ENCODE results near the gene DKC1. TPM values are rescaled to one million over a fixed set of nuclear protein-coding genes. Genes with fewer than 3 reads are reported as not detected.
A peak's percentile ranks its signal among the peaks of the same experiment; 100 is the strongest.

The DKC1 gene
- polyA plus RNA-seq (2013, experiment 1 of 2): 71.0 TPM
- 71.8 TPM for polyA plus RNA-seq (2013, experiment 2 of 2)

DNA sequence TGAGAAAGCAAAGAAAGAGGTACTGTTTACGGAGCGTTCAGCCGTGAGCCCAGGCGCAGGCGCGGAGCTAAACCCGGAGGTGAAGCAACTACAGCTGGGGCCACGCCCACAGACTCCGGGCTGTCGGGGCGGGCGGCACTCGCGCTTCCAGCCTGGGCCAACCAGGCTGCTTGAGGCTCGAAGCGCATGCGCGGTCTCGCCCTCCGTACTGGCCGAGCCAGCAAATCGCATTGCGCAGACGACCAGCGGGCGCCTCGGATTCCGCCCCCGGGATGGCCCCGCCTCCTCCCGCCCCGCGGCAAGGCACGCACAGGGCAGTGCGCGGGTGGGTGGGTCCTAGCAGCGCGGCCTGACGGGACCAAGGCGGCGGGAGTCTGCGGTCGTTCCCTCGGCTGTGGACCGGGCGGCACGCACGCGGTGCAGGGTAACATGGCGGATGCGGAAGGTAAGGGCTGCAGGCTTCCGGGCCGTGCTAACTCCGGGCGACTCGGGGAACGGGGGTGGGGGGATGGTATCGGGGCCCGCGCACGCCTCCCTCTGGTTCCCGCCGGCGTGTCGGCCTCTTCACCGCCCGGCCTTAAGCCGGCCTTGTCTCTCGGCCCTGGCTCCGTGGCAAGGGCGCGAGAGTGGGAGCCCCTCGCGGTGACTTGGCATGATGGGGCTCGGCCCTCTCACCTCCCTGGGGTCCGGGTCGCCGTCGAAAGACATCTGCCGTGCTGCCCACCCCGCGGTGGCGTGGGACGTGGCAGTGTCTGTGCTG lies at the start of gene DKC1:
DKC1 (plus strand) TSS at position 328 of the 760 bp plus-strand sequence; CDS start at position 430, 102 bp downstream.
- no peak within 1 kb of the TSS for H4K8ac ChIP-seq (ENCODE audit: low read depth, low read length)
- peak within 1 kb of the TSS; percentile 80 for H3K18ac ChIP-seq (ENCODE audit: low read length)
- H3K36me3 ChIP-seq (replicated peaks in 1 of 2; ENCODE audit: control insufficient read depth in 2 of 2, insufficient read depth in 2 of 2, low read length in 2 of 2): peaks cover 19 to 32% of the 10 kb centered on the region in 2 donors
- H3K4ac ChIP-seq (ENCODE audit: low read length): no peak within 1 kb of the TSS
- no CpG with 5 or more reads among the region's 84 CpGs for WGBS, 2 donors (ENCODE audit: extremely low coverage in 2 of 2, insufficient read length in 2 of 2, insufficient replicate concordance in 1 of 2)
- peaks cover 0 to 5% of the 10 kb centered on the region in 2 donors for H3K4me1 ChIP-seq (ENCODE audit: control insufficient read depth in 2 of 2, insufficient read depth in 1 of 2, low read depth in 1 of 2, low read length in 2 of 2)
- no peak within 1 kb of the TSS for H2BK120ac ChIP-seq (ENCODE audit: low read depth, low read length)
- peak; percentile 91 for DNase-seq (ENCODE audit: low spot score)
- no peak within 1 kb of the TSS for H4K91ac ChIP-seq (ENCODE audit: low read depth, low read length, poor library complexity)
- H3K4me3 ChIP-seq (ENCODE audit: low read length in 2 of 2): peak within 1 kb of the TSS; percentile 62 to 96
- peak within 1 kb of the TSS; percentile 65 for H3K27ac ChIP-seq (replicated peaks; ENCODE audit: low read length)
- H2BK15ac ChIP-seq (ENCODE audit: low read length): no peak within 1 kb of the TSS
- no peak within 1 kb of the TSS for H2AK5ac ChIP-seq (ENCODE audit: low read depth, low read length)
- no peak within 1 kb of the TSS for H2BK12ac ChIP-seq (ENCODE audit: low read length)
- peak within 1 kb of the TSS; percentile 10 for H3K23ac ChIP-seq (ENCODE audit: low read depth, low read length, poor library complexity)
- peak within 1 kb of the TSS; percentile 52 for H3K4me2 ChIP-seq (ENCODE audit: insufficient read depth, low read length, poor library complexity, severe bottlenecking)
- peak within 1 kb of the TSS; percentile 69 for H2AFZ ChIP-seq (ENCODE audit: low read length)
- H3K9ac ChIP-seq (ENCODE audit: low read depth, low read length, poor library complexity): peak within 1 kb of the TSS; percentile 84
- H3K14ac ChIP-seq (ENCODE audit: low read length): no peak within 1 kb of the TSS
- no peaks in the 10 kb centered on the region for H3K9me3 ChIP-seq (replicated peaks in 1 of 2; ENCODE audit: control insufficient read depth in 2 of 2, insufficient read depth in 1 of 2, low read depth in 1 of 2, low read length in 2 of 2)
- H3K79me1 ChIP-seq (ENCODE audit: low read depth, low read length): no peaks in the 10 kb centered on the region
- H2BK5ac ChIP-seq (ENCODE audit: low read length): no peak within 1 kb of the TSS
- peaks cover 0 to 32% (median 0%) of the 10 kb centered on the region in 3 experiments for H3K27me3 ChIP-seq (ENCODE audit: control insufficient read depth in 3 of 3, insufficient read depth in 3 of 3, low read depth in 1 of 3, low read length in 3 of 3)

DNA sequence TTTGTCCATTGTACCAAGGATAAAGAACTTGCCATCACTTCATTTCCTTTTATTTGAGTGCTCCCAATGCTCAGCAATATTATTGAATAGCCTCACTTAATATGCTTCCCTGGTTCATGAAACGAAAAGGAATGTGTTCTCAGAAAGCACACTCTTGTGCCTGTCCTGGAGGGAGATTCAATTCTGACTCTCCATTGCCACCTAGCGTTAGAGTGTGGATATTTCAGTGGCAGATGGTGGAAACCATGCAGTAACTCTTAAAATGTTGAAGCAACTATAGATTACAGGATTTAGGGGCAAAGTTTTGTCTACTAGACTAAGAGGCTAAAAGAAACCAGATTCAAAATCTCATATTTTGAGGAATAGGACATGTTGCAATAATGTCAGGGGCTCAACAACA lies 47.7 kb upstream of the DKC1 start:
- no peaks in the 10 kb centered on the region for H3K9me3 ChIP-seq (replicated peaks in 1 of 2; ENCODE audit: control insufficient read depth in 2 of 2, insufficient read depth in 1 of 2, low read depth in 1 of 2, low read length in 2 of 2)
- no peak overlapping the region for H4K8ac ChIP-seq (ENCODE audit: low read depth, low read length)
- H2BK12ac ChIP-seq (ENCODE audit: low read length): no peak overlapping the region
- no peaks in the 10 kb centered on the region for H3K4me1 ChIP-seq (ENCODE audit: control insufficient read depth in 2 of 2, insufficient read depth in 1 of 2, low read depth in 1 of 2, low read length in 2 of 2)
- H3K79me1 ChIP-seq (ENCODE audit: low read depth, low read length): no peaks in the 10 kb centered on the region
- H2BK15ac ChIP-seq (ENCODE audit: low read length): no peak overlapping the region
- peak; percentile 35 for DNase-seq (ENCODE audit: low spot score)
- no peak overlapping the region for H3K27ac ChIP-seq (replicated peaks; ENCODE audit: low read length)
- H3K4me2 ChIP-seq (ENCODE audit: insufficient read depth, low read length, poor library complexity, severe bottlenecking): no peak overlapping the region
- H3K23ac ChIP-seq (ENCODE audit: low read depth, low read length, poor library complexity): no peak overlapping the region
- H2BK120ac ChIP-seq (ENCODE audit: low read depth, low read length): no peak overlapping the region
- no peaks in the 10 kb centered on the region for H3K36me3 ChIP-seq (replicated peaks in 1 of 2; ENCODE audit: control insufficient read depth in 2 of 2, insufficient read depth in 2 of 2, low read length in 2 of 2)
- no peak overlapping the region for H2BK5ac ChIP-seq (ENCODE audit: low read length)
- H2AFZ ChIP-seq (ENCODE audit: low read length): no peak overlapping the region
- H3K18ac ChIP-seq (ENCODE audit: low read length): no peak overlapping the region
- no peak overlapping the region for H3K4ac ChIP-seq (ENCODE audit: low read length)
- WGBS, 2 donors (ENCODE audit: extremely low coverage in 2 of 2, insufficient read length in 2 of 2, insufficient replicate concordance in 1 of 2): no CpG with 5 or more reads among the region's 2 CpGs
- peaks cover 0 to 5% (median 0%) of the 10 kb centered on the region in 3 experiments for H3K27me3 ChIP-seq (ENCODE audit: control insufficient read depth in 3 of 3, insufficient read depth in 3 of 3, low read depth in 1 of 3, low read length in 3 of 3)
- no peak overlapping the region for H2AK5ac ChIP-seq (ENCODE audit: low read depth, low read length)
- no peak overlapping the region for H3K4me3 ChIP-seq (ENCODE audit: low read length in 2 of 2)
- no peak overlapping the region for H3K14ac ChIP-seq (ENCODE audit: low read length)
- no peak overlapping the region for H4K91ac ChIP-seq (ENCODE audit: low read depth, low read length, poor library complexity)
- no peak overlapping the region for H3K9ac ChIP-seq (ENCODE audit: low read depth, low read length, poor library complexity)

DNA sequence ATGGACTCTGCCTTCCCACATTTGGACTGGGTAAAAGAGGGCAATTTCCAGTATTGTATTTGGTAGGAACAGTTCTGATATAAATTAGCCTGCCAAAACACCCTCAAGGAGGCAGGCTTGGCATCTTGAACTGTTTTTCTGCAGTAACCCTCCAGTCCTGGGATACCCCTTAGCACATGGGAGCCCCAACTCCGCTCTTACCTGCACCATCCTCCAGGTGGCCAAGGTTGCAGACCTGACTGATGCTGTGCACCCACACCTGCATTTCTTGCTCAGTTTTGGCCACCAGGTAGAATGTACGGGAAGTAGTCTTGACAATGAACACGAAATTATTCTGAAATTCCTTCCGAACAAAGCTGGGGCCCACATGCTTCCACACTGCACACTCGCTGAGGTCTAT lies 46.8 kb upstream of the DKC1 start:
- no peaks in the 10 kb centered on the region for H3K4me1 ChIP-seq (ENCODE audit: control insufficient read depth in 2 of 2, insufficient read depth in 1 of 2, low read depth in 1 of 2, low read length in 2 of 2)
- H2AFZ ChIP-seq (ENCODE audit: low read length): no peak overlapping the region
- no peak overlapping the region for H3K9ac ChIP-seq (ENCODE audit: low read depth, low read length, poor library complexity)
- no peak overlapping the region for H3K18ac ChIP-seq (ENCODE audit: low read length)
- H3K4me3 ChIP-seq (ENCODE audit: low read length in 2 of 2): no peak overlapping the region
- whole genome bisulfite sequencing, 2 donors (ENCODE audit: extremely low coverage in 2 of 2, insufficient read length in 2 of 2, insufficient replicate concordance in 1 of 2): no CpG with 5 or more reads among the region's 5 CpGs
- H2BK5ac ChIP-seq (ENCODE audit: low read length): no peak overlapping the region
- no peak overlapping the region for H3K27ac ChIP-seq (replicated peaks; ENCODE audit: low read length)
- H3K27me3 ChIP-seq (ENCODE audit: control insufficient read depth in 3 of 3, insufficient read depth in 3 of 3, low read depth in 1 of 3, low read length in 3 of 3): peaks cover 0 to 5% (median 0%) of the 10 kb centered on the region in 3 experiments
- H4K8ac ChIP-seq (ENCODE audit: low read depth, low read length): no peak overlapping the region
- no peak overlapping the region for H3K14ac ChIP-seq (ENCODE audit: low read length)
- H4K91ac ChIP-seq (ENCODE audit: low read depth, low read length, poor library complexity): no peak overlapping the region
- H2BK120ac ChIP-seq (ENCODE audit: low read depth, low read length): no peak overlapping the region
- no peak overlapping the region for H3K4me2 ChIP-seq (ENCODE audit: insufficient read depth, low read length, poor library complexity, severe bottlenecking)
- no peak overlapping the region for H2BK12ac ChIP-seq (ENCODE audit: low read length)
- H3K9me3 ChIP-seq (replicated peaks in 1 of 2; ENCODE audit: control insufficient read depth in 2 of 2, insufficient read depth in 1 of 2, low read depth in 1 of 2, low read length in 2 of 2): no peaks in the 10 kb centered on the region
- H3K36me3 ChIP-seq (replicated peaks in 1 of 2; ENCODE audit: control insufficient read depth in 2 of 2, insufficient read depth in 2 of 2, low read length in 2 of 2): no peaks in the 10 kb centered on the region
- H3K79me1 ChIP-seq (ENCODE audit: low read depth, low read length): no peaks in the 10 kb centered on the region
- no peak overlapping the region for H2AK5ac ChIP-seq (ENCODE audit: low read depth, low read length)
- no peak overlapping the region for H2BK15ac ChIP-seq (ENCODE audit: low read length)
- H3K23ac ChIP-seq (ENCODE audit: low read depth, low read length, poor library complexity): no peak overlapping the region
- no peak overlapping the region for H3K4ac ChIP-seq (ENCODE audit: low read length)
- DNase-seq (ENCODE audit: low spot score): no peak

DNA sequence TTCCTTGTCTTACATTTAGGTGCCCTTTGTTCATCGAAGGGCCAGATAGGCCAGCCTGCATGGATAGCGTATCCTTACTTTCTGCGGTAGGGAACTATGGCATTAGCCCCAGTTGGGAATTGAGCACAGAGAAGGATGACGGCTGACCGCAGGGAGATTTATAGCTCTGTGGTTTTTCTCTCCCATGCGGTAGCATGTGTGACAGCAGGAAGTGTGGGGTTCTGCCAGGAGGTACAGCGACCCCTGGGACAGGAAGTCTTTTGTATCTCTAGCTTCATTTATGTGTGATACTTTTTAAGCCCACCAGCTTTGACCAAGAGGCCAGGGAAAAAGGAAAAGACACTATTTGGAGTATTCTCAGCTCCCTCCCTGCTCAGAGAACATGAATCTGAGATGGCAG lies 44.8 kb upstream of the DKC1 start:
- H3K9ac ChIP-seq (ENCODE audit: low read depth, low read length, poor library complexity): no peak overlapping the region
- no peak overlapping the region for H2AK5ac ChIP-seq (ENCODE audit: low read depth, low read length)
- no peak overlapping the region for H4K8ac ChIP-seq (ENCODE audit: low read depth, low read length)
- no peak overlapping the region for H2BK12ac ChIP-seq (ENCODE audit: low read length)
- no CpG with 5 or more reads among the region's 7 CpGs for WGBS, 2 donors (ENCODE audit: extremely low coverage in 2 of 2, insufficient read length in 2 of 2, insufficient replicate concordance in 1 of 2)
- no peaks in the 10 kb centered on the region for H3K9me3 ChIP-seq (replicated peaks in 1 of 2; ENCODE audit: control insufficient read depth in 2 of 2, insufficient read depth in 1 of 2, low read depth in 1 of 2, low read length in 2 of 2)
- H2BK15ac ChIP-seq (ENCODE audit: low read length): no peak overlapping the region
- DNase-seq (ENCODE audit: low spot score): no peak
- no peak overlapping the region for H3K18ac ChIP-seq (ENCODE audit: low read length)
- H4K91ac ChIP-seq (ENCODE audit: low read depth, low read length, poor library complexity): no peak overlapping the region
- H3K4ac ChIP-seq (ENCODE audit: low read length): no peak overlapping the region
- no peak overlapping the region for H3K23ac ChIP-seq (ENCODE audit: low read depth, low read length, poor library complexity)
- H2AFZ ChIP-seq (ENCODE audit: low read length): peak overlapping the region; percentile 54
- no peak overlapping the region for H3K4me3 ChIP-seq (ENCODE audit: low read length in 2 of 2)
- H2BK120ac ChIP-seq (ENCODE audit: low read depth, low read length): no peak overlapping the region
- peaks cover 0 to 5% (median 0%) of the 10 kb centered on the region in 3 experiments for H3K27me3 ChIP-seq (ENCODE audit: control insufficient read depth in 3 of 3, insufficient read depth in 3 of 3, low read depth in 1 of 3, low read length in 3 of 3)
- no peak overlapping the region for H2BK5ac ChIP-seq (ENCODE audit: low read length)
- no peak overlapping the region for H3K4me2 ChIP-seq (ENCODE audit: insufficient read depth, low read length, poor library complexity, severe bottlenecking)
- no peaks in the 10 kb centered on the region for H3K79me1 ChIP-seq (ENCODE audit: low read depth, low read length)
- no peaks in the 10 kb centered on the region for H3K4me1 ChIP-seq (ENCODE audit: control insufficient read depth in 2 of 2, insufficient read depth in 1 of 2, low read depth in 1 of 2, low read length in 2 of 2)
- H3K36me3 ChIP-seq (replicated peaks in 1 of 2; ENCODE audit: control insufficient read depth in 2 of 2, insufficient read depth in 2 of 2, low read length in 2 of 2): no peaks in the 10 kb centered on the region
- no peak overlapping the region for H3K14ac ChIP-seq (ENCODE audit: low read length)
- H3K27ac ChIP-seq (replicated peaks; ENCODE audit: low read length): no peak overlapping the region
